ENCODE measurements around the gene RBMS1.
A peak's percentile ranks its signal among the peaks of the same experiment; 100 is the strongest.

The RBMS1 gene

GRCh38 chr2:160390544-160391455, 102.8 kb downstream of the RBMS1 start:
- H3K36me3 ChIP-seq (ENCODE audit: control insufficient read depth in 1 of 2, insufficient read depth in 2 of 2, low read length in 2 of 2): no peaks in the 10 kb centered on the region
- H3K27ac ChIP-seq (ENCODE audit: low read length): peak overlapping the region; percentile 27
- H3K4me3 ChIP-seq (ENCODE audit: low read depth in 1 of 2, low read length in 2 of 2): no peak overlapping the region
- peaks cover 27 to 54% of the 10 kb centered on the region in 2 donors for H3K4me1 ChIP-seq (ENCODE audit: control insufficient read depth in 1 of 2, insufficient read depth in 2 of 2, low read length in 2 of 2)
- H3K9me3 ChIP-seq (ENCODE audit: control insufficient read depth in 1 of 2, low read length in 2 of 2): no peaks in the 10 kb centered on the region
- H3K27me3 ChIP-seq (ENCODE audit: low read depth, low read length): no peaks in the 10 kb centered on the region

GRCh38 chr2:160389875-160390274, 103.7 kb downstream of the RBMS1 start:
- H3K9me3 ChIP-seq (ENCODE audit: control insufficient read depth in 1 of 2, low read length in 2 of 2): no peaks in the 10 kb centered on the region
- H3K27me3 ChIP-seq (ENCODE audit: low read depth, low read length): no peaks in the 10 kb centered on the region
- no peaks in the 10 kb centered on the region for H3K36me3 ChIP-seq (ENCODE audit: control insufficient read depth in 1 of 2, insufficient read depth in 2 of 2, low read length in 2 of 2)
- peaks cover 26 to 50% of the 10 kb centered on the region in 2 donors for H3K4me1 ChIP-seq (ENCODE audit: control insufficient read depth in 1 of 2, insufficient read depth in 2 of 2, low read length in 2 of 2)
- no peak overlapping the region for H3K4me3 ChIP-seq (ENCODE audit: low read depth in 1 of 2, low read length in 2 of 2)
- peak overlapping the region; percentile 43 for H3K27ac ChIP-seq (ENCODE audit: low read length)

- Histone ChIP-seq H3K4me1 (ENCODE audit: control insufficient read depth in 1 of 2, insufficient read depth in 2 of 2, low read length in 2 of 2) (peaks cover 16 to 45% of the 10 kb centered on the region in 2 donors), H3K36me3 (ENCODE audit: control insufficient read depth in 1 of 2, insufficient read depth in 2 of 2, low read length in 2 of 2) (no peaks in the 10 kb centered on the region), H3K27me3 (ENCODE audit: low read depth, low read length) (no peaks in the 10 kb centered on the region), H3K27ac (ENCODE audit: low read length) (peak overlapping the region; percentile 86), H3K9me3 (ENCODE audit: control insufficient read depth in 1 of 2, low read length in 2 of 2) (no peaks in the 10 kb centered on the region), H3K4me3 (ENCODE audit: low read depth in 1 of 2, low read length in 2 of 2) (peak overlapping the region in 1 of 2 donors; percentile 5)
Measured at GRCh38 chr2:160388464-160389263, 104.9 kb downstream of the RBMS1 start.

GRCh38 chr2:160387558-160388262, 105.9 kb downstream of the RBMS1 start:
- H3K27me3 ChIP-seq (ENCODE audit: low read depth, low read length): no peaks in the 10 kb centered on the region
- H3K4me1 ChIP-seq (ENCODE audit: control insufficient read depth in 1 of 2, insufficient read depth in 2 of 2, low read length in 2 of 2): peaks cover 16 to 41% of the 10 kb centered on the region in 2 donors
- H3K9me3 ChIP-seq (ENCODE audit: control insufficient read depth in 1 of 2, low read length in 2 of 2): no peaks in the 10 kb centered on the region
- peak overlapping the region; percentile 86 for H3K27ac ChIP-seq (ENCODE audit: low read length)
- no peaks in the 10 kb centered on the region for H3K36me3 ChIP-seq (ENCODE audit: control insufficient read depth in 1 of 2, insufficient read depth in 2 of 2, low read length in 2 of 2)
- no peak overlapping the region for H3K4me3 ChIP-seq (ENCODE audit: low read depth in 1 of 2, low read length in 2 of 2)

GRCh38 chr2:160384791-160385190, 108.8 kb downstream of the RBMS1 start:
- no peaks in the 10 kb centered on the region for H3K9me3 ChIP-seq (ENCODE audit: control insufficient read depth in 1 of 2, low read length in 2 of 2)
- H3K27ac ChIP-seq (ENCODE audit: low read length): no peak overlapping the region
- H3K27me3 ChIP-seq (ENCODE audit: low read depth, low read length): no peaks in the 10 kb centered on the region
- H3K36me3 ChIP-seq (ENCODE audit: control insufficient read depth in 1 of 2, insufficient read depth in 2 of 2, low read length in 2 of 2): no peaks in the 10 kb centered on the region
- H3K4me1 ChIP-seq (ENCODE audit: control insufficient read depth in 1 of 2, insufficient read depth in 2 of 2, low read length in 2 of 2): peaks cover 25 to 57% of the 10 kb centered on the region in 2 donors
- H3K4me3 ChIP-seq (ENCODE audit: low read depth in 1 of 2, low read length in 2 of 2): no peak overlapping the region

- H3K27me3 ChIP-seq (ENCODE audit: low read depth, low read length): no peaks in the 10 kb centered on the region
- H3K36me3 ChIP-seq (ENCODE audit: control insufficient read depth in 1 of 2, insufficient read depth in 2 of 2, low read length in 2 of 2): no peaks in the 10 kb centered on the region
- peak overlapping the region; percentile 67 for H3K27ac ChIP-seq (ENCODE audit: low read length)
- no peaks in the 10 kb centered on the region for H3K9me3 ChIP-seq (ENCODE audit: control insufficient read depth in 1 of 2, low read length in 2 of 2)
- no peak overlapping the region for H3K4me3 ChIP-seq (ENCODE audit: low read depth in 1 of 2, low read length in 2 of 2)
- peaks cover 35 to 70% of the 10 kb centered on the region in 2 donors for H3K4me1 ChIP-seq (ENCODE audit: control insufficient read depth in 1 of 2, insufficient read depth in 2 of 2, low read length in 2 of 2)
Measured at GRCh38 chr2:160381425-160381951, 112.1 kb downstream of the RBMS1 start.

GRCh38 chr2:160380611-160381010, 113.0 kb downstream of the RBMS1 start:
- peak overlapping the region; percentile 74 for H3K27ac ChIP-seq (ENCODE audit: low read length)
- H3K4me3 ChIP-seq (ENCODE audit: low read depth in 1 of 2, low read length in 2 of 2): no peak overlapping the region
- H3K27me3 ChIP-seq (ENCODE audit: low read depth, low read length): no peaks in the 10 kb centered on the region
- H3K9me3 ChIP-seq (ENCODE audit: control insufficient read depth in 1 of 2, low read length in 2 of 2): no peaks in the 10 kb centered on the region
- H3K36me3 ChIP-seq (ENCODE audit: control insufficient read depth in 1 of 2, insufficient read depth in 2 of 2, low read length in 2 of 2): no peaks in the 10 kb centered on the region
- H3K4me1 ChIP-seq (ENCODE audit: control insufficient read depth in 1 of 2, insufficient read depth in 2 of 2, low read length in 2 of 2): peaks cover 35 to 75% of the 10 kb centered on the region in 2 donors

GRCh38 chr2:160380000-160380570, 113.5 kb downstream of the RBMS1 start:
- Histone ChIP-seq H3K27me3 (ENCODE audit: low read depth, low read length) (no peaks in the 10 kb centered on the region), H3K36me3 (ENCODE audit: control insufficient read depth in 1 of 2, insufficient read depth in 2 of 2, low read length in 2 of 2) (no peaks in the 10 kb centered on the region), H3K27ac (ENCODE audit: low read length) (peak overlapping the region; percentile 74), H3K4me3 (ENCODE audit: low read depth in 1 of 2, low read length in 2 of 2) (peak overlapping the region in 1 of 2 donors; percentile 18), H3K4me1 (ENCODE audit: control insufficient read depth in 1 of 2, insufficient read depth in 2 of 2, low read length in 2 of 2) (peaks cover 35 to 80% of the 10 kb centered on the region in 2 donors), H3K9me3 (ENCODE audit: control insufficient read depth in 1 of 2, low read length in 2 of 2) (no peaks in the 10 kb centered on the region)

- Histone ChIP-seq H3K4me1 (ENCODE audit: control insufficient read depth in 1 of 2, insufficient read depth in 2 of 2, low read length in 2 of 2) (peaks cover 35 to 80% of the 10 kb centered on the region in 2 donors), H3K9me3 (ENCODE audit: control insufficient read depth in 1 of 2, low read length in 2 of 2) (no peaks in the 10 kb centered on the region), H3K4me3 (ENCODE audit: low read depth in 1 of 2, low read length in 2 of 2) (peak overlapping the region in 1 of 2 donors; percentile 25), H3K36me3 (ENCODE audit: control insufficient read depth in 1 of 2, insufficient read depth in 2 of 2, low read length in 2 of 2) (no peaks in the 10 kb centered on the region), H3K27me3 (ENCODE audit: low read depth, low read length) (no peaks in the 10 kb centered on the region), H3K27ac (ENCODE audit: low read length) (peak overlapping the region; percentile 74)
Measured at GRCh38 chr2:160379399-160379798, 114.2 kb downstream of the RBMS1 start.

GRCh38 chr2:160377204-160377995, 116.2 kb downstream of the RBMS1 start:
- H3K4me1 ChIP-seq (ENCODE audit: control insufficient read depth in 1 of 2, insufficient read depth in 2 of 2, low read length in 2 of 2): peaks cover 49 to 90% of the 10 kb centered on the region in 2 donors
- H3K27ac ChIP-seq (ENCODE audit: low read length): peak overlapping the region; percentile 54

More at GRCh38 chr2:160377204-160377995, 116.2 kb downstream of the RBMS1 start:
- Histone ChIP-seq H3K36me3 (ENCODE audit: control insufficient read depth in 1 of 2, insufficient read depth in 2 of 2, low read length in 2 of 2) (no peaks in the 10 kb centered on the region), H3K9me3 (ENCODE audit: control insufficient read depth in 1 of 2, low read length in 2 of 2) (no peaks in the 10 kb centered on the region), H3K4me3 (ENCODE audit: low read depth in 1 of 2, low read length in 2 of 2) (no peak overlapping the region), H3K27me3 (ENCODE audit: low read depth, low read length) (no peaks in the 10 kb centered on the region)

All from muscle layer of duodenum (tissue), 2 donors.